ENCODE data around the gene SMIM13.

GRCh38 chr6:11092668-11093375 is 812 bp upstream of the SMIM13 start:
- TF ChIP-seq EZH2 (IDR thresholded peaks at IDR 0.05; ENCODE audit: borderline replicate concordance, low read depth, low read length, severe bottlenecking): no peak
- no peak for TF ChIP-seq CTCF (IDR thresholded peaks at IDR 0.05; ENCODE audit: borderline replicate concordance, extremely low read depth, low read length, poor library complexity, severe bottlenecking)
